ENCODE results near the gene HIPK1. TPM values are rescaled to one million over a fixed set of nuclear protein-coding genes. Genes with fewer than 3 reads are reported as not detected.
A peak's percentile ranks its signal among the peaks of the same experiment; 100 is the strongest.

HIPK1 gene
- total and polyA plus RNA-seq, 4 donors = 10.9 to 87.2 (median 54.5) TPM

GRCh38 chr1:113975211-113975895, 46.2 kb downstream of the HIPK1 start:
- WGBS, 2 donors = 18 to 38% methylated on average over 4 of the region's 4 CpGs
- no peaks in the 10 kb centered on the region for H3K9me3 ChIP-seq (ENCODE audit: control insufficient read depth in 4 of 4, insufficient read depth in 3 of 4, low read length in 3 of 4)
- H3K36me3 ChIP-seq (ENCODE audit: control insufficient read depth in 4 of 4, insufficient read depth in 4 of 4, low read length in 4 of 4) = peaks cover 19 to 28% (median 21%) of the 10 kb centered on the region in 4 donors
- no peaks in the 10 kb centered on the region for H3K27me3 ChIP-seq (ENCODE audit: control insufficient read depth in 3 of 3, insufficient read depth in 3 of 3, low read length in 2 of 3)
- H3K9ac ChIP-seq (ENCODE audit: insufficient read depth in 1 of 2, low read length in 2 of 2) = no peak overlapping the region
- H3K4me1 ChIP-seq (ENCODE audit: control insufficient read depth in 5 of 5, insufficient read depth in 5 of 5, low read length in 5 of 5) = peaks cover 0 to 38% (median 10%) of the 10 kb centered on the region in 5 donors
- no peak for DNase-seq
- ATAC-seq (ENCODE audit: insufficient read depth, low FRiP score) = no peak
- H3K27ac ChIP-seq (ENCODE audit: low read depth in 1 of 2, low read length in 1 of 2) = peak overlapping the region in 1 of 2 donors; percentile 54
- H3K4me3 ChIP-seq = no peak overlapping the region
- no peak for TF ChIP-seq CTCF (IDR thresholded peaks at IDR 0.05; ENCODE audit: control extremely low read depth, extremely low read depth)

- no peak for TF ChIP-seq CTCF (IDR thresholded peaks at IDR 0.05; ENCODE audit: control extremely low read depth, extremely low read depth)
- H3K27me3 ChIP-seq (ENCODE audit: control insufficient read depth in 3 of 3, insufficient read depth in 3 of 3, low read length in 2 of 3) = no peaks in the 10 kb centered on the region
- no peaks in the 10 kb centered on the region for H3K9me3 ChIP-seq (ENCODE audit: control insufficient read depth in 4 of 4, insufficient read depth in 3 of 4, low read length in 3 of 4)
- peaks cover 15 to 23% (median 17%) of the 10 kb centered on the region in 4 donors for H3K36me3 ChIP-seq (ENCODE audit: control insufficient read depth in 4 of 4, insufficient read depth in 4 of 4, low read length in 4 of 4)
- H3K27ac ChIP-seq (ENCODE audit: low read depth in 1 of 2, low read length in 1 of 2) = no peak overlapping the region
- H3K9ac ChIP-seq (ENCODE audit: insufficient read depth in 1 of 2, low read length in 2 of 2) = peak overlapping the region in 1 of 2 donors; percentile 16
- 38 to 59% methylated on average over 4 of the region's 4 CpGs for WGBS, 2 donors
- ATAC-seq (ENCODE audit: insufficient read depth, low FRiP score) (no peak), DNase-seq (peak; percentile 37 to 69 (median 68))
- H3K4me3 ChIP-seq = no peak overlapping the region
- peaks cover 0 to 51% (median 18%) of the 10 kb centered on the region in 5 donors for H3K4me1 ChIP-seq (ENCODE audit: control insufficient read depth in 5 of 5, insufficient read depth in 5 of 5, low read length in 5 of 5)
These were observed 47.6 kb downstream of the HIPK1 start for GRCh38 chr1:113976609-113977278.

DNA sequence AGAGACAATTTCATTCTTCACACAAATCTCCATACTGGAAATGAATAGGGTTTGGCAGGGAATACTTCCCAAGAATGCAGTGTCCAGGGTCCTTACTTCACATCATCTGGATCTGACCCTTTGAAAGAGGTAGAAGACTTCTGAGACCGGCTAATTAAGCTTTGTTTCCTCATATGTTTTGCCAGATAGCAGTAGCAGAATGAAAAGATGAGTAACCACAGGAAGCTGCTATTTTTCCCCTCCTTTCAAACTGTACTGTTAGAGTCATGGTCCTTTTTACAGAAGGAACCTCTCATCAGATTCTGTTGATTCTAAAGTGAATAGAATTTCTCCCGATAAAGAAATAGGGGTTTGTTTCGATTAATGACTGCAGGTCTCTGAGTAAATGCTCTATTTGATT, 48.8 kb downstream of the HIPK1 start:
- 75 to 78% methylated on average over 3 of the region's 3 CpGs for WGBS, 2 donors
- H3K9me3 ChIP-seq (ENCODE audit: control insufficient read depth in 4 of 4, insufficient read depth in 3 of 4, low read length in 3 of 4) = no peaks in the 10 kb centered on the region
- peaks cover 0 to 62% (median 23%) of the 10 kb centered on the region in 5 donors for H3K4me1 ChIP-seq (ENCODE audit: control insufficient read depth in 5 of 5, insufficient read depth in 5 of 5, low read length in 5 of 5)
- H3K4me3 ChIP-seq = no peak overlapping the region
- no peak for TF ChIP-seq CTCF (IDR thresholded peaks at IDR 0.05; ENCODE audit: control extremely low read depth, extremely low read depth)
- no peak overlapping the region for H3K27ac ChIP-seq (ENCODE audit: low read depth in 1 of 2, low read length in 1 of 2)
- no peak for DNase-seq
- peaks cover 6 to 14% (median 7%) of the 10 kb centered on the region in 4 donors for H3K36me3 ChIP-seq (ENCODE audit: control insufficient read depth in 4 of 4, insufficient read depth in 4 of 4, low read length in 4 of 4)
- no peaks in the 10 kb centered on the region for H3K27me3 ChIP-seq (ENCODE audit: control insufficient read depth in 3 of 3, insufficient read depth in 3 of 3, low read length in 2 of 3)
- no peak for ATAC-seq (ENCODE audit: insufficient read depth, low FRiP score)
- no peak overlapping the region for H3K9ac ChIP-seq (ENCODE audit: insufficient read depth in 1 of 2, low read length in 2 of 2)

All from lung (tissue), 12 donors.